GM12878 (cell line): Measurements from ENCODE around the gene GNG3.

Experiments used
- DPF2 ChIP-seq: fragments of 450-650 bp; IDR thresholded peaks from 2 replicates; pipeline ENCODE4 v1.6.1; 2017; ENCODE audit warnings: mild to moderate bottlenecking
- EP300 ChIP-seq, 2 experiments: fragments of 150-350 bp in 1 of 2; IDR thresholded peaks; 2 replicates each; pipeline ENCODE4 v1.6.1; 2011 to 2012; ENCODE audit warnings: low read depth in 2 of 2, low read length in 2 of 2, borderline replicate concordance in 1 of 2, improper control_type of control experiment in 1 of 2, inconsistent platforms in 1 of 2; ENCODE audit not compliant: control insufficient read depth in 1 of 2
- FOXM1 ChIP-seq: IDR thresholded peaks from 2 replicates; pipeline ENCODE4 v1.6.1; 2012; ENCODE audit warnings: low read depth, mild to moderate bottlenecking, inconsistent platforms, low read length, moderate library complexity
- GATAD2B ChIP-seq: fragments of 450-650 bp; conservative IDR thresholded peaks from 2 replicates; pipeline ENCODE4 v1.6.1; 2017; ENCODE audit warnings: low read depth, mild to moderate bottlenecking, moderate library complexity
- IKZF2 ChIP-seq, 2 experiments: fragments of 450-650 bp; IDR thresholded peaks; 2 replicates each; pipeline ENCODE4 v1.6.1; 2017; ENCODE audit warnings: mild to moderate bottlenecking in 2 of 2, moderate library complexity in 2 of 2
- MXI1 ChIP-seq: fragments of 150-350 bp; IDR thresholded peaks from 2 replicates; pipeline ENCODE4 v1.6.1; 2011; ENCODE audit warnings: low read depth, mild to moderate bottlenecking, inconsistent platforms, low read length, improper control_type of control experiment
- NR2C2 ChIP-seq: IDR thresholded peaks from 2 replicates; pipeline ENCODE4 v1.6.1; 2011; ENCODE audit warnings: borderline replicate concordance, low read depth; ENCODE audit not compliant: control insufficient read depth, insufficient read length
- POLR2A ChIP-seq: IDR thresholded peaks from 2 replicates; pipeline ENCODE4 v1.6.1; 2011; ENCODE audit warnings: low read depth, mild to moderate bottlenecking, low read length
- SMC3 ChIP-seq: IDR thresholded peaks from 2 replicates; pipeline ENCODE4 v1.6.1; 2011; ENCODE audit warnings: low read length, improper control_type of control experiment, borderline replicate concordance
- TF ChIP-seq, protein P1 (sequence below), 3 experiments: IDR thresholded peaks in 2 of 3; conservative IDR thresholded peaks in 1 of 3; 2 replicates each; pipeline ENCODE4 v1.5.1; 2011; ENCODE audit warnings: low read depth in 3 of 3, low read length in 3 of 3, mild to moderate bottlenecking in 3 of 3, control low read depth in 2 of 3, moderate library complexity in 2 of 3, inconsistent platforms in 1 of 3, mixed read lengths in 1 of 3; ENCODE audit not compliant: control insufficient read depth in 2 of 3, insufficient read depth in 1 of 3; ENCODE audit errors: extremely low read depth in 1 of 3
- TF ChIP-seq, protein P2 (sequence below): IDR thresholded peaks from 2 replicates; pipeline ENCODE4 v1.6.1; 2011; ENCODE audit warnings: low read depth, mild to moderate bottlenecking, low read length, moderate library complexity, borderline replicate concordance; ENCODE audit errors: extremely low read depth
- TF ChIP-seq, protein P3 (sequence below): IDR thresholded peaks from 2 replicates; pipeline ENCODE4 v1.6.1; 2012; ENCODE audit warnings: low read depth, low read length, improper control_type of control experiment
- TF ChIP-seq, protein P4 (sequence below): fragments of 450-650 bp; conservative IDR thresholded peaks from 2 replicates; pipeline ENCODE4 v1.6.1; 2017; ENCODE audit warnings: mild to moderate bottlenecking, moderate library complexity

DNA sequence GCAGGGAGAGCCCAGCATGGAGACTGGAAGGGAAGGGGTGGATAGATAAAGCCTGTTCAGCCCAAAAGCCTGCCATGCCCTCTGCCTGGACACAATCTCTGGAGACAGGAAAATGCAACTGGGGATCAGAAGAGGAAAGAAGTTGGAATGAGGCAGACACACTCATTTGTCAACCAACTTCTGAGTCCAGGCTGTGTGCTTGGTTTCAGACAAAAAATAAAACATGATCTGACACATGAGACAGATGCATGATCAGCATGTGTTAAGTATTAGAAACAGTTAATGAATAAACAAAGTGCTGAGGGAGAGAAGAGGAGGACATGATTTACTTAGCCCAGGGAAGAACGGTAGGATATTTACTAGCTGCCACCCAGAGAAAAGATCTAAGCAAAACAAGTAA lies 19.0 kb upstream of the GNG3 start:
- TF ChIP-seq GATAD2B, result no peak
- TF ChIP-seq EP300 (IDR thresholded peaks at IDR 0.05; ENCODE audit: borderline replicate concordance in 1 of 2, control insufficient read depth in 1 of 2, low read depth in 2 of 2, low read length in 2 of 2), result no peak
- TF ChIP-seq, protein P1, sequence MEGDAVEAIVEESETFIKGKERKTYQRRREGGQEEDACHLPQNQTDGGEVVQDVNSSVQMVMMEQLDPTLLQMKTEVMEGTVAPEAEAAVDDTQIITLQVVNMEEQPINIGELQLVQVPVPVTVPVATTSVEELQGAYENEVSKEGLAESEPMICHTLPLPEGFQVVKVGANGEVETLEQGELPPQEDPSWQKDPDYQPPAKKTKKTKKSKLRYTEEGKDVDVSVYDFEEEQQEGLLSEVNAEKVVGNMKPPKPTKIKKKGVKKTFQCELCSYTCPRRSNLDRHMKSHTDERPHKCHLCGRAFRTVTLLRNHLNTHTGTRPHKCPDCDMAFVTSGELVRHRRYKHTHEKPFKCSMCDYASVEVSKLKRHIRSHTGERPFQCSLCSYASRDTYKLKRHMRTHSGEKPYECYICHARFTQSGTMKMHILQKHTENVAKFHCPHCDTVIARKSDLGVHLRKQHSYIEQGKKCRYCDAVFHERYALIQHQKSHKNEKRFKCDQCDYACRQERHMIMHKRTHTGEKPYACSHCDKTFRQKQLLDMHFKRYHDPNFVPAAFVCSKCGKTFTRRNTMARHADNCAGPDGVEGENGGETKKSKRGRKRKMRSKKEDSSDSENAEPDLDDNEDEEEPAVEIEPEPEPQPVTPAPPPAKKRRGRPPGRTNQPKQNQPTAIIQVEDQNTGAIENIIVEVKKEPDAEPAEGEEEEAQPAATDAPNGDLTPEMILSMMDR (IDR thresholded peaks at IDR 0.05 in 2 of 3, conservative IDR thresholded peaks at IDR 0.05 in 1 of 3; ENCODE audit: control insufficient read depth in 2 of 3, extremely low read depth in 1 of 3, insufficient read depth in 1 of 3, low read depth in 3 of 3, low read length in 3 of 3), result no peak
- TF ChIP-seq POLR2A, result no peak
- TF ChIP-seq FOXM1, result no peak
- no peak for TF ChIP-seq NR2C2
- no peak for TF ChIP-seq DPF2
- TF ChIP-seq, protein P2, sequence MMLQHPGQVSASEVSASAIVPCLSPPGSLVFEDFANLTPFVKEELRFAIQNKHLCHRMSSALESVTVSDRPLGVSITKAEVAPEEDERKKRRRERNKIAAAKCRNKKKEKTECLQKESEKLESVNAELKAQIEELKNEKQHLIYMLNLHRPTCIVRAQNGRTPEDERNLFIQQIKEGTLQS, result no peak
- TF ChIP-seq IKZF2 (IDR thresholded peaks at IDR 0.05), result no peak
- no peak for TF ChIP-seq SMC3
- TF ChIP-seq, protein P3, sequence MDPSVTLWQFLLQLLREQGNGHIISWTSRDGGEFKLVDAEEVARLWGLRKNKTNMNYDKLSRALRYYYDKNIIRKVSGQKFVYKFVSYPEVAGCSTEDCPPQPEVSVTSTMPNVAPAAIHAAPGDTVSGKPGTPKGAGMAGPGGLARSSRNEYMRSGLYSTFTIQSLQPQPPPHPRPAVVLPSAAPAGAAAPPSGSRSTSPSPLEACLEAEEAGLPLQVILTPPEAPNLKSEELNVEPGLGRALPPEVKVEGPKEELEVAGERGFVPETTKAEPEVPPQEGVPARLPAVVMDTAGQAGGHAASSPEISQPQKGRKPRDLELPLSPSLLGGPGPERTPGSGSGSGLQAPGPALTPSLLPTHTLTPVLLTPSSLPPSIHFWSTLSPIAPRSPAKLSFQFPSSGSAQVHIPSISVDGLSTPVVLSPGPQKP, result no peak
- TF ChIP-seq MXI1, result no peak
- TF ChIP-seq, protein P4, sequence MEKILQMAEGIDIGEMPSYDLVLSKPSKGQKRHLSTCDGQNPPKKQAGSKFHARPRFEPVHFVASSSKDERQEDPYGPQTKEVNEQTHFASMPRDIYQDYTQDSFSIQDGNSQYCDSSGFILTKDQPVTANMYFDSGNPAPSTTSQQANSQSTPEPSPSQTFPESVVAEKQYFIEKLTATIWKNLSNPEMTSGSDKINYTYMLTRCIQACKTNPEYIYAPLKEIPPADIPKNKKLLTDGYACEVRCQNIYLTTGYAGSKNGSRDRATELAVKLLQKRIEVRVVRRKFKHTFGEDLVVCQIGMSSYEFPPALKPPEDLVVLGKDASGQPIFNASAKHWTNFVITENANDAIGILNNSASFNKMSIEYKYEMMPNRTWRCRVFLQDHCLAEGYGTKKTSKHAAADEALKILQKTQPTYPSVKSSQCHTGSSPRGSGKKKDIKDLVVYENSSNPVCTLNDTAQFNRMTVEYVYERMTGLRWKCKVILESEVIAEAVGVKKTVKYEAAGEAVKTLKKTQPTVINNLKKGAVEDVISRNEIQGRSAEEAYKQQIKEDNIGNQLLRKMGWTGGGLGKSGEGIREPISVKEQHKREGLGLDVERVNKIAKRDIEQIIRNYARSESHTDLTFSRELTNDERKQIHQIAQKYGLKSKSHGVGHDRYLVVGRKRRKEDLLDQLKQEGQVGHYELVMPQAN, result no peak
